ENCODE data around the gene EXPH5.

EXPH5 gene

DNA sequence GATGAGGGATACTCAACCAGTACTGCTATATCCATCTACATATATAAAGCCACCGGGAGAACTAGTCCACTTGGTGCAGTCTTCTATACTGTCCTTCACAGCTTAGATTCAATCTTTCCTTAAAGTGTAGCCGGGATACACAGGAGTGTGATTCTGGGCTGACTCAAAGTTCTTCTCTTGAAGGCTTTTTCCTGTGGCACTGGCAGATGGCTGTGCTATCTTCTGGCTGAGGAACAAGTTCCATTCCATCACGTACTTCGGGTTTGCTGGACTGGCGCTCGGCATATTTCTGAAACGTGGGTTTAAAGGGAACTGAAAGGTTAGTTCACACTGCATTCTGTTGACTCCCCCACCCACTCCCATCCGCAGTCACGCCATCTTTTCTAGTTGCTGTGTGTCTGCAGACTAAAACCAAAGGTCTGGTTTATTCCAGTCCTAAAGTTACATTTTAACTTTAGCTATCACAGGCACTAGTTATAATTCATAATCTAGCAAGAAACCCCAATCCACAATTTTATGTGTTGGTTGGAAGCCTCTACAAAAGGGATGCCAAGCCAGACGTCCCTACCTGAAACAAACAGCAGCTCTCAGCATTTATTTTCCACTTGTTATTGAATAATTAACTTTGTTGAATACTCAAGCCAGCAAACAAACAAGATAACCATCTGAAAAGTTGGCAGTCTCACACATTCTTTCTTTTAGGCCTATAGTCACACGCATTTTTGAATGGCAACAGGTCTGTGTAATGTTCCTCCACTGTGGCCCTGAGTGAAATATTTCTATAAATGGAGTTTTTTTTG, 118.7 kb downstream of the EXPH5 start:
- Mint-ChIP-seq H3K27me3 (no peaks in the 10 kb centered on the region), H3K36me3 (ENCODE audit: low read depth) (peaks cover 10% of the 10 kb centered on the region), H3K27ac (no peak overlapping the region), H3K9me3 (no peaks in the 10 kb centered on the region), H3K4me3 (no peak overlapping the region), H3K4me1 (ENCODE audit: low read depth) (no peaks in the 10 kb centered on the region)
- intact Hi-C loops (cut with micrococcal nuclease) = no loop called here

DNA sequence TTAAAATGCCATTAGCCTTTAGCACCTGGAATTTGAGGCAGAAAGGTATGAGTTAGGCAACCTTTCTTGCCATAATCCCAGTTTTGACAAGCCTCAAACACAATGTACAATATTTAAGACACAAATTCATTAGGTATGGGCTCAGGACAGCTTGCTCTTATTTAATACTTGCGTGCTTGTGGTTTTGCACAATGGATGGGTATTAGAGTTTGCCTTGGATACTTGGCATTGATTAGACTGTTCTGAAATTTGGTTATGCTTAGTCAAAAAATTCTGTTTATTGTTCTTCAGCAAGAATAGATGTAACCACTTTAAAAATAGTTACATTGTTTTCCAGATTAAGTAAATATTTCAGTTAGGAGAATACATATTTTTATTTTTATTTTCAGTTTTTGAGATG, 120.9 kb downstream of the EXPH5 start:
- Mint-ChIP-seq H3K9me3 (no peaks in the 10 kb centered on the region), H3K4me3 (no peak overlapping the region), H3K4me1 (ENCODE audit: low read depth) (peaks cover 5% of the 10 kb centered on the region), H3K27me3 (no peaks in the 10 kb centered on the region), H3K27ac (no peak overlapping the region), H3K36me3 (ENCODE audit: low read depth) (peaks cover 10% of the 10 kb centered on the region)
- intact Hi-C loops (cut with micrococcal nuclease) = no loop called here

DNA sequence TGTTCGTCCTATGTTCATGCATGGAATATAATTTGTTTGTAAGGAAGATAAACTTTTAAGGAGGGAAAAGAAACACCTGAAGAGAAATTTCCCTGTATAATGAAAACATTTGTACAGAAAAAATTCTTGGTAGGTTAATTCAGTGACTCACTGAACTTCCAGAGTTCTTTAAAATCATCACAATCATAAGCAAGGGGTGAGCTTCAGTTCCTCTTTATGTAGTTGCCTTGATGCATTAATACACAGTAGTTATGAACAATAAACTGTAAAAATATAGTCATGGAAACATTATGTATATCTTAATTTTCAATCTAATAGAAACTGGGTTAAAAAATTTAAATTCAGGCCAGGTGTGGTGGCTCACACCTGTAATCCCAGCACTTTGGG, 125.1 kb downstream of the EXPH5 start:
- H3K4me3 Mint-ChIP-seq = no peak overlapping the region
- no peaks in the 10 kb centered on the region for H3K9me3 Mint-ChIP-seq
- peak overlapping the region; percentile 100 for H3K27ac Mint-ChIP-seq
- H3K4me1 Mint-ChIP-seq (ENCODE audit: low read depth) = peaks cover 25% of the 10 kb centered on the region
- H3K27me3 Mint-ChIP-seq = peaks cover 2% of the 10 kb centered on the region
- intact Hi-C loops (cut with micrococcal nuclease) = loop anchor here (5.0 to 10.0 kb wide), 2 partner anchors 246 to 454 kb away; partner anchors contain the start of genes ATM and NPAT
- H3K36me3 Mint-ChIP-seq (ENCODE audit: low read depth) = peaks cover 7% of the 10 kb centered on the region

DNA sequence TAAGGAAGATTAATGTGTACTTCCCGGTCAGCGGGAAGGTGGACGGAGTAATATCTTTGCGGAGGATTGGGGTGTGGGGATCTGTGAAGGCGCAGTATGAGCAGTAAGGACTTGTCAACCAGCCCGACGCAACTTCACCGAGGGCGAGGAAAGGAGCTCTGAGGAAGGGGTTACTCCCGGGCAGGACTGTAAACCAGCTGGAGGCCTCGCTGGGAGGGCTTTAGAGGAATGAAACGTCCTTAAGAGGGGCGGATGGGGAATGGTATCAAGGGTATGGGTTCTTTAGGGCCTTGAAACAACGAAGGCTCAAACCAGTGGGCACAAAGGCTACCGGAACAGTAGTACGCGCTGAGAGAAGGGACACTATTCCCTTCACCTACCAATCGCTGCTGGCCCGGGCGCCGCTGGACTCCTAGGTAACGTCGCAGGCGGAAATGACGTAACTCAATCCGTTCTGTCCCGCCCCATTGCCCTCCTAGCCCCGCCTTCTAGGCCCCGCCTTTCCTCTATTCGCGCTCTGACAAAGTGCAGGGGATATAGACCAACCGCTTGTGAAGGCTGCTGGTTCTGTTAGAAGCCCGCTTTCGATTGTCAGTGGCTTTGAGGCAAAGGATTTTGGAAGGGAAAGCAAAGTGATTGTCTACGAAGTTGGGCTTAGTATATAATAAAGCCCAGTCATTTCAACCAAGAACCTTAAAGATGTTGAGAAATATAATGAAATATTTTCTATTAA, 126.3 kb downstream of the EXPH5 start, which contains the start of gene C11orf65:
C11orf65 (minus strand) TSS at position 439 of the 733 bp plus-strand sequence. CDS start 5,970 bp downstream, outside the sequence.
- Mint-ChIP-seq H3K4me3 (peak within 1 kb of the TSS; percentile 99), H3K27me3 (peaks cover 2% of the 10 kb centered on the region), H3K4me1 (ENCODE audit: low read depth) (peaks cover 25% of the 10 kb centered on the region), H3K9me3 (no peaks in the 10 kb centered on the region), H3K36me3 (ENCODE audit: low read depth) (peaks cover 7% of the 10 kb centered on the region), H3K27ac (peak within 1 kb of the TSS; percentile 100)
- intact Hi-C loops (cut with micrococcal nuclease) = loop anchor here (1.0 to 10.0 kb wide), 3 partner anchors 30 to 452 kb away; partner anchors contain the start of genes ATM and NPAT

DNA sequence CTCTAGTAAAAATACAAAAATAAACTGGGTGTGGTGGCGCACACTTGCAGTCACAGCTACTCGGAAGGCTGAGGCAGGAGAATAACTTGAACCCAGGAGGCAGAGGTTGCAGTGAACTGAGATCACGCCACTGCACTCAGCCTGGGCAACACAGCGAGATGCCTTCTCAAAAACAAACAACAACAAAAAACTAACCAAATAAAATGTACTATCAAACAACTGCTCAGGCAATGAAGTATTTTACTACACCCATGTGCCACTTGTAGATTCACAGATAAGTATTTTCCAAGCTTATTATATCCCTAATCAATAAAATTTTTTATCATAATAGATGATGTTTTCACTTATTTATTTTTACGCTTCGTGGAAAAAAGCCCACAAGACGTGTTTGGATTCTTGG, 127.2 kb downstream of the EXPH5 start:
- Mint-ChIP-seq H3K27ac (peak overlapping the region; percentile 100), H3K27me3 (peaks cover 2% of the 10 kb centered on the region), H3K4me3 (peak overlapping the region; percentile 99), H3K36me3 (ENCODE audit: low read depth) (peaks cover 7% of the 10 kb centered on the region), H3K9me3 (no peaks in the 10 kb centered on the region), H3K4me1 (ENCODE audit: low read depth) (peaks cover 25% of the 10 kb centered on the region)
- intact Hi-C loops (cut with micrococcal nuclease) = loop anchor here (5.0 to 10.0 kb wide), 2 partner anchors 244 to 452 kb away; partner anchors contain the start of genes ATM and NPAT
